Hepatocyte (in vitro differentiated cells): Measurements from ENCODE around the gene RBMS1.

Experiments
- CTCF ChIP-seq: fragments of 200-600 bp; sonication (generic); IDR thresholded peaks from 2 replicates; pipeline ENCODE4 v1.5.1; 2016; ENCODE audit warnings: antibody characterized with exemption, mild to moderate bottlenecking; ENCODE audit not compliant: poor library complexity
- EZH2phosphoT487 ChIP-seq: fragments of 200-600 bp; sonication (generic); IDR thresholded peaks from one replicate; pipeline ENCODE4 v1.6.1; 2018; ENCODE audit warnings: antibody characterized with exemption, mild to moderate bottlenecking, low read depth, moderate library complexity; ENCODE audit not compliant: unreplicated experiment, severe bottlenecking

DNA sequence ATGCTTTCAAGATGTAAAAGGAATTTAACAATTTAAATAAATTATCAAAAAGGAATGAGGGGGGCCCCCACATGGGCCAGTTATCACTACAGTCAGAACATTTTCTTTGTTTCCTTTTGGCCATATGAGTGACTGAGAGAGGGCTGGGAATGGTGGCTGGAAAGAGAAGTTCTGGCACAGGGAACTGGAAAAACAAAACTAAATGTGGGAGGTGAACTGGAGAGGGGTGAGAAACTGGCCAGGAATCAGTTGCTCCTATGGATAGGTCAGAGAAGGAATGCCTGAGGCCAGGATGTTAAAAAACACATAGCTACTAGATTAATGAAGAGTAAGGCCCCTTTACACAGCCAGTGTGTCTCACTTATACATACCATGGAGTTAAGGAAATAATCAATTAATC is 121.0 kb downstream of the RBMS1 start:
- no peak for TF ChIP-seq CTCF
- no peak for TF ChIP-seq EZH2phosphoT487
